AML-193 (cell line): ENCODE results near the gene AFAP1L2.

Source experiments
- DNase-seq, 2 experiments: peaks; one replicate each; lab custom pipeline; 2025; lab: John Stamatoyannopoulos, UW

Gene AFAP1L2

GRCh38 chr10:114412907-114413797 is 8.8 kb upstream of the AFAP1L2 start:
- no peak for DNase-seq

DNA sequence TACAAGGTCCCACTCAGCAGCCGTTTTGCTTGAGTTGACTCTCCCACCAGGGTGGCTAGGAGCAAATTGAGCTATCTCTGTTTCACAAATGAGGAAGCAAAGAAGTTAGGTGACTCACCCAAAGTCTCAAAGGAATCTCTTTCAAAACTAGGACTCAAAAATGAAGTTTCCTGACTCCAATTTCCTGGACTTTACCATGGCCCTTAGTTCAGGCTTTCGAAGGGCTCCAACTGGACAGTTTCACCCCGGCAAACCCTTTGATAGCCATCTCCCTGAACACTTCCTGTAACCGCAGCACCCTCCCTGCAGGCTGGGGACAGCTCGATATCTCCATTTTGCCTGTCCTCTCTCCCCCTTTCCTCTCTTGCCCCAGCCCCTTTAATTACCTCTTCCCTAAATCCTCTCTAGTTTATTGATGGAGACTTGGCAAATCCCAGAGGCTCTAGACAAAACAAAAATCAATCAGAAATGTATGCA is 4.7 kb upstream of the AFAP1L2 start:
- DNase-seq = no peak

DNA sequence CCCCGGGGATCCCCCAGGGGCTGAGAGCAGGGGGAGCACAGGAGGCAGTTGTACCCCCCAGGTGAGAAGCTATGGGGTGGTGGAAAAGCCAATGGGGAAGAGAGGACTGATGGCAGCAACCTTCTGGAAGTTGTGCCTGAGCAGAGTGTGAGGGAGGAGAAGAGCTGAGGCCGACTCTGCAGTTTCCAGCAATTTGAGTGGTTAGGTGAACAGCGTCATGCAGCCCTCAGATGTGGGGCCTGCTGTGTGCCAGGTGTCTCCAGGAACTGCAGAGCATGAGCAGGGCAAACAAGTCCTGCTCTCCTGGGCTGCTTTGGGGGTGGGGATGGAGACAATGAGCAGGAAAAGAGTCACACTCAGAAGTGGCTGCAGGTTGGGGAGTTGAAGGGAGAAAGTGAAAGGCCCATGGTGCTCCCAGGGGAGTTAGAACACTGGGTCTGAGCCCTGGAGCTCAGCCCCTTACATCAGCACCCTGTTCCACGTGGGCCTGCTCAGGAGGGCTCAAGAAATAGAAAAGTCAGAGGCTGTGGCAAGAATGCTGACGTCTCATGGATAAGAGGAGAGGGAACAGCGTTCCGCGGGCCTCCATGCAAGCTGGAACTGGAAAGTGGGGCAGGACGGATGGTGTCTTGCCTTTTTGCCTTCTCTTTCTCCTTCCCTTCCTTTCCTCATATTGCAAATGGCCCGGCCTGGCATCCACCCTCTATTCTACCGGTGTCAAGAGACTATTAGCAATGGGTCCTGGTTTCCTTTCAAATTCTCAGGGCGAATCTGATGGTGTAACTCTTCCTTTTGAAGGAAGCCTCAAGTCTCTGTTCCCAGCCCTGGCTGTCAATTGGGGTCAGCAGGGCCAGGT is 4.0 kb upstream of the AFAP1L2 start:
- DNase-seq = no peak

DNA sequence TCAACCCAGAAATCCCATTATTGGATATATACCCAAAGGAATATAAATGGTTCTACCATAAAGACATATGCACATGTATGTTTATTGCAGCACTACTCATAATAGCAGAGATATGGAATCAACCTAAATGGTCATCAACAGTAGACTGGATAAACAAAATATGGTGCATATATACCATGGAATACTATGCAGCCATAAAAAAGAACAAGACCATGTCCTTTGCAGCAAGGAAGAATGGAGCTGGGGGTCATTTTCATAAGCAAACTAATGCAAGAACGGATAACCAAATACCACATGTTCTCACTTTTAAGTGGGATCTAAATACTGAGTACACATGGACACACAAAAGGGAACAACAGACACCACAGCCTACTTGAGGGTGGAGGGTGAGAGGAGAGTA is 2.2 kb upstream of the AFAP1L2 start:
- no peak for DNase-seq

DNA sequence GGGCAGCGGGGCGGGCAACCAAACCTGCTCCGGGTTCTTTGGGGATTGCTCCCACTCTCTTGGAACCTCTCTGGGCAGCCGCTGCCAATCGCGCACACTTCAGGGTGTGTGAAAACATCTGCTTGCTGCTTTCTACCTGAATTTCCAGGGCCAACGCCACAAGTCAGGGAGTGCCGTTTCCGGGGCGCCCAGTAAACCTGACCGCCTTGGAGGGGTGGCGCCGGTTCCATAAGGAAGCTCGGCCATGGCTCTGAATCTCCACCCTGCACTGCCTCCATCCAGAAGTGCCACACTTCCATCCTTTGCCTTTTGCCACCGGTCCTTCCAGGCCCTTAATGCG is 679 bp upstream of the AFAP1L2 start:
- DNase-seq = no peak

DNA sequence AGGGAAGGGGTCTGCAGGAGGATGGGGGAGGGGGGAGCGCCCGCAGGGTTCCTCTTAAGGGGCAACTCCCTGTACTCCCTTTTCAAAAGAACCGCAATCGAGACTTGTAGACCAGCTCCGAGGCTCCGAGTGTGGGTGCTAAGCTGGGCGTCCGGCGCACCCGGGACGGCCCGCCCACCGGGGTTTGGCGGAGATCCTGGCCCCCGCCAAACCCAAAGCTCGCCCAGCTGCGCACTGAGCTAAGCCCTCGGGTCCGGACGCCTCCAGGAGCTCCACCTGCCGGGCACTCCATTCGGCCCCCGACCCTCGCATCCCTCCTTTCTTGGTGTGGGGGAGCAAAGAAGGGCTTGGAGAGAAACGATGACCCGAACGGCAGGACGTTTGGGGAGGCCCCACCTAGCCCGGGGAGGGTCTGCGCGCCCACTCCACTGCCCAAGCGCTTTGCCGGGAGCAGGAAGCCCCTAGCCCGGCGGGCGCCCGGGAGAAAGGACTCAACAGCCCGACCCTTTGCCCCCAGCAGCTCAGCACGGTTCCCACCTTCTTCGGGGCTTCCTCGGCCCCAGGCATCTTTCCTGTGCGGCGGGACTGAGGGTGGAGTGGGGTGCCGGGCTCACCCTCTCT is 651 bp downstream of the AFAP1L2 start:
- DNase-seq = no peak

GRCh38 chr10:114402871-114403540 is 1.3 kb downstream of the AFAP1L2 start:
- no peak for DNase-seq

DNA sequence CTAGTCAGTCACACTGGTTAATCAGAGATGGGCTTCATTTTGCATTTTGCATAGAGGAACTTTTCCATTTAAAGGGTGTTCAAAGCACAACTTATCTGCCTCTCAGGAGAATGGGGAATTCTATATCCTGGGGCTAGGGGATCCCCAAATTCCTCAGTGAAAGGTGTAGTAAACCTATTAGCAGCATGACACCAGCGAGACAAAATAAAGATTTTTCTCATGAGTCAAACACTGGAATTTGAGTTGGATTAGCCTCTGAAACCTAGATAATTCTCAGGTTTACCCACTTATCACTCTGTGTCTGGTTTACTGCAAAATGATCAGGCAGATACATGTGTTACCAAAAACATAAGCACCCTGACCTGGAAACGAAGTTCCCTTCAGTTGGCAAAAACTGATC is 2.1 kb downstream of the AFAP1L2 start:
- no peak for DNase-seq

DNA sequence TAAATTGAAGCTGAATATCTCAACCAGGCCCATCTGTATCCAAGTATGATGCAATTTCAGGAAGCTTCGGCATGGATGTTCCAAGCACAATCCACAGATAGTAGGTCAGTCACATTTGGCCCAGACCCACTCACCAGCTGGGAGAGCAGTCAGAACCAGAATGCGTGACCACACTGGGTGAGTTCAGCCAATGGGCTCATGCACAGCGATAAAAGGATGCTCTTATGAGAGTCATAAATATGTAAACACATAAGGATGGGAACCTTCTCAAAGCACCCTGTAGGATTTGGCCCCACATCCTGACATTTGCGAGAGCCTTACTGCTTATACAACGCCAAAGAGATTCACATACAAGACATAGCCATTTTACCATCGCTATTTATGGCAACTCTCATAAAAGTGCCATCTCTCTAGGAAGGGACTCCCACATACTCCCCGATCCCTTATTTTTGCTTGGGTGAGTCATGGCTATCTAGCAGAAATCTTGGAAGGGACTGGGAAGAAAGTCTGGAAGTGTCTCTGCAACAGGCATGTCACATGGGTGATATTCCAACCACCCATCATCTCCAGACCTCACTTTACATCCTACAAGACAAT is 3.0 kb downstream of the AFAP1L2 start:
- no peak for DNase-seq

DNA sequence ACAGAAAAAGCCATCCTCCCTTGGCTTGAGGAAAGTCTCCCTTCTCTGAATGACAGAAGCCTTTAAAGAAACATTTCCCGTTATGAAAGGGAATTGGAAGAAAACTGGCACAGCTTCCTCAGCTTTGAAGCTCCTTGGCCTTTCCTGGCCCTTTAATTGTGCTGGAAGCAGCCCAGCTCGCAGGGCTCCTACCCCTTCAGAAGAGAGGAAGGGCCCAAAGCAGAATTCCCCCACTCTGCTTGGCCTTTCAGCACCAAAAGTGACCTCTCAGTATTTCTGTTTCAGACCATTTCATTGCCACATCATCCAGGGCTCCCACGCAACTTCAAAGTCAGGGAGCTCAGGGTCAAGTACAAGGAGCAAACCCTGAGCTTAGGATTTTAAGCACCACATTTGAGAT is 4.2 kb downstream of the AFAP1L2 start:
- DNase-seq = no peak

- no peak for DNase-seq
These were observed 4.7 kb downstream of the AFAP1L2 start for GRCh38 chr10:114399576-114399975.

- no peak for DNase-seq
These were observed 5.5 kb downstream of the AFAP1L2 start for GRCh38 chr10:114398587-114399331.

GRCh38 chr10:114397651-114398145 is 6.6 kb downstream of the AFAP1L2 start:
- no peak for DNase-seq

- DNase-seq = no peak
These were observed 7.8 kb downstream of the AFAP1L2 start for GRCh38 chr10:114396464-114396863.

DNA sequence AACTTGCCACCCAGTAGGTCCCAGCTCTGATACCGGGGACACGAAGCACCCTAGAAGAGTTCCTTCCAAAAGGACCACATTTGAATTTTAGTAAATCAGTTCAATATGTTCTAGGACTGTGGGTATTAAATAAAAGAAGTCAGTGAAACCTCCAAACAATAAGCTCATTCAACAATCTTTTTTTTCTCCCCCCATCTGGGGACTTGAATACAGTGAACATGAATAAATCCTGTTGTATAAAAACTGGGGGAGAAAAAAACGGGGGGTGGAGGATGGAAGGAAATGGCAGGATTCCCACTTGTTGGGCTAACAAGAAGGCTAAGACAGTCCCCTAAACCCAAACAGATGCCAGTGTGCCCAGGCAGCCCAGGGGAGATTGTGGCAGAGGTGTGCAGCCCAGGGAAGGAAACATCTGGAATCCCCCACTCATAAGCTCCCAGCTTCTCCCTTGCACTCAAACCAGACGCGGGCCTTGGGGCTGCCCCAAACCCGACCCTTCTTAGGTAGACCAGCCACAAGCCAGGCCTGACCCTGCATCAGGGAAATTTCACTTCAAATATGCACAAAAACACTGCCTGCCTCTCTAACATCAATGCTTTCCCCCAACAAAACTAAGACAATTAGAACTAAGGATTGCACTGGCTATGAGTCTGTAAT is 8.8 kb downstream of the AFAP1L2 start:
- DNase-seq = no peak

DNA sequence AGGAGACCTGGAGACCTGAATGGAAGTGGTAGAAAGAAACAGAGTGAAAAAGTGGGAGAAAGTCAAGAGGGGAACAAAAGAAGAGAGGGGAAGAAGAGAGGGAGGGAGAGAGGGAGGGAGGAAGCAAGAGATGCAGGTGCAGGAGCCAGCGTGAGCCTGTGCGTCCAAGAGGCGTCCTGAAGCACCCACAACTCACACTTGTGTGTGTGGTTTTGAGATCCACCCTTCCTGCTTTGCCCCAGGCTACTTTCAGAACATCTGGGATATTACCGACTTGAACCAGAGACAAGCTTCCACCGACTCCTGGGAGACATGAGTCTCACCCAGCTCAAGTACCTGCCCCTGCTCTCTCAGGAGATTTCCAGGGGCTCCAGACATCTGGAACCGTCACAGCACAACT is 9.8 kb downstream of the AFAP1L2 start:
- DNase-seq = no peak

DNA sequence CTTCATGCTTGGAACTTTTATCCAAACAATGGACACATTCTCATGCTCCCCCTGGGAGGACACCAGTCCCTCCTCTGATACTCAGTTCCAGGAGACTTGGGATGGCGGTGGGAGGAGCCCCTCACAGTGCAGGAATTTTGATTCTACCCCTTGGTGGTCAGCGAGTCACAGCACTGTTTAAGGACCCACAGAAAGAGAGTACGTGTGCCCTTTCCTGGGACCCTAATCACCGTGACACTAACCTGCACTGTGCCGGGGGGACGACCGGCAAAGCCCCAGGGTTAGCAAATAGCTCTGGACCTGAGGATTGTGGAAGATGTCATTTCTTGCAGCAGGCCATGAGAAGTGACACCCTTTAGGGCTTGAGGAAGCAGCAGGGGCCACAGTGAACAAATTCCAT is 10.4 kb downstream of the AFAP1L2 start:
- no peak for DNase-seq

DNA sequence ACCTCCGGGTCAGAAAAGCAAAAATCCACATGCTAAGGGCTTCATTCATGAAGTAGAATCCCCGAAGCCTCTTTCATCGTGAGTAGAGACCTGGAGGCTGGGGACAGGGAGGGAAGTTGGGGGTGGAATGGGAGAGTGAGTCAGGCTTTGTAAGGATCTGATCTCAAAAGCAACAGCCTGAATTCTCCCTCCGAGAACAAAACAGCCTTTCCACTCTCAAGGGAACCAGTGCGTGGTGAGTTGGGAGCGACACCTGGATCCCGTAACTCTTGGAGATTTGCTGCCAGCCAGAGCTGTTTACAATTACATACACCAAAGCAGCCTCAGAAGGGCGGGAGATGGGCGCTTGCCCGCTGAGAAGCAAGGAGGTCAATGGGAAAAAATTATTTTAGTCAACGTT is 10.8 kb downstream of the AFAP1L2 start:
- DNase-seq = no peak

DNA sequence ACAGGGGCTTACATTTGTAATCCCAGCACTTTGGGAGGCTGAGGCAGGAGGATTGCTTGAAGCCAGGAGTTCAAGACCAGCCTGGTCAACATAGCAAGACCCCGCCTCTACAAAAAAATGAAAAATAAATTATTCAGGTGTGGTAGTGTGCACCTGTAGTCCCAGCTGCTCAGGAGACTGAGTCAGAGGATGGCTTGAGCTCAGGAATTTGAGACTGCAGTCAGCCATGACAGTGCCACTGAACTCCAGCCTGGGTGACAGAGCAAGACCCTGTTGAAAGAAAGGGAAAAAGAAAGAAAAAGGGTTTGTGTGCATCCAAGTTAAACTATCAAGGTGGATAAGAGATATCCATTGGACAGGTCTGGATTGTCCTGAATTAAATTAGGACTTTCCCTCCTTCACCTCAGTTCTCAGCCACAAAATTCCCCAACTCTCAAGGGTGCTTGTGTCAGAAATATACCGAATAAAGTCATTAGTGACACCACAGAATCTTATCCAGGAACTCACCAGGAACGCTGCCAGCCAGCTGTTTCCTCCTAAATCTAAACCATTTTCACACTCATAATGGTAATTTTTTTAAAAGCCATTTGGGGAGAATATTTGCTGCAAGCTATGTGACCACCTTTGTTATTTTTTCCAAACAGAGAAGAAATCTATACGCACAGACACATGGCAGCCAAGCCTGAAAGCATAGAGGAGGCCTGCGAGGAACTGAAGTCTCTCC is 12.0 kb downstream of the AFAP1L2 start:
- DNase-seq = no peak

DNA sequence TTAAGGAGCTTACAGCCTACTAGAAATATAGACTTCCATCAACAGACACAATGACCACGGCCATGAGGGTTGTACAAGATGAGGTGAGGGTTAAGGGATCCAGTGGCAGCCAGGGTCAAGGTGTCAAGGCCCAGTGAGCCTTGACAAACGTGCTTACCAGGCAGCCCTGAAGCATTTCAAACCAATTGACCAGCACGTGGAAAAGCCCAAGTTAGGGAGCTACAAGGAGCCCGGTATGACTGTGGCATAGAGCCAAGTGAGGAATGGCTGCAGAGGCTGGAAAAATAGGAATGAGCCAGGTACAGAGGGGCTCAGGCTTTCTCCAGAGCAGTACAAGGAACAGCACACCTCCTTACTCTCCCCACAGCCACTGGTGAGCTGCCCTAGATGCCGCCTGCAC is 12.7 kb downstream of the AFAP1L2 start:
- no peak for DNase-seq
